Neural cell (in vitro differentiated cells): Measurements from ENCODE around the gene MARK3.

Experiments
- CTCF ChIP-seq: fragments of 450-650 bp; IDR thresholded peaks from 2 replicates; pipeline ENCODE4 v1.5.1; 2014; ENCODE audit warnings: antibody characterized with exemption, mild to moderate bottlenecking, moderate library complexity; ENCODE audit not compliant: poor library complexity, severe bottlenecking
- EP300 ChIP-seq: fragments of 450-650 bp; conservative IDR thresholded peaks from 2 replicates; pipeline ENCODE4 v1.6.1; 2014; ENCODE audit warnings: antibody characterized with exemption, mild to moderate bottlenecking, moderate library complexity; ENCODE audit not compliant: poor library complexity, severe bottlenecking
- EZH2 ChIP-seq: fragments of 200-600, 300-800 bp; shearing (Covaris generic), sonication (generic); IDR thresholded peaks from 2 replicates; pipeline ENCODE4 v1.6.1; 2014; ENCODE audit warnings: antibody characterized with exemption, low read length, borderline replicate concordance, mild to moderate bottlenecking; ENCODE audit not compliant: insufficient read depth, poor library complexity, severe bottlenecking
- MXI1 ChIP-seq: fragments of 450-650 bp; conservative IDR thresholded peaks from 2 replicates; pipeline ENCODE4 v1.6.1; 2014; ENCODE audit warnings: antibody characterized with exemption, mild to moderate bottlenecking; ENCODE audit not compliant: poor library complexity, severe bottlenecking
- POLR2AphosphoS5 ChIP-seq: IDR thresholded peaks from 2 replicates; pipeline ENCODE4 v1.6.1; 2012
- RAD21 ChIP-seq: fragments of 450-650 bp; conservative IDR thresholded peaks from 2 replicates; pipeline ENCODE4 v1.6.1; 2014; ENCODE audit warnings: antibody characterized with exemption, mild to moderate bottlenecking, moderate library complexity
- REST ChIP-seq: IDR thresholded peaks from 2 replicates; pipeline ENCODE4 v1.6.1; 2012; ENCODE audit warnings: borderline replicate concordance
- SMC3 ChIP-seq: fragments of 450-650 bp; conservative IDR thresholded peaks from 2 replicates; pipeline ENCODE4 v1.6.1; 2014; ENCODE audit warnings: antibody characterized with exemption, mild to moderate bottlenecking, moderate library complexity; ENCODE audit not compliant: poor library complexity
- TAF1 ChIP-seq: IDR thresholded peaks from 2 replicates; pipeline ENCODE4 v1.6.1; 2012; ENCODE audit warnings: low read depth

- TF ChIP-seq CTCF (no peak), POLR2AphosphoS5 (no peak), EP300 (no peak), RAD21 (no peak), EZH2 (no peak), REST (no peak), MXI1 (no peak), TAF1 (no peak), SMC3 (no peak)
Measured at GRCh38 chr14:103491691-103492090, 106.5 kb downstream of the MARK3 start.
